Measurements from ENCODE around the gene BMI1. TPM values are rescaled to one million over a fixed set of nuclear protein-coding genes. Genes with fewer than 3 reads are reported as not detected.

BMI1 gene
- total and polyA plus RNA-seq, 2 donors = 46.6 to 60.1 TPM

DNA sequence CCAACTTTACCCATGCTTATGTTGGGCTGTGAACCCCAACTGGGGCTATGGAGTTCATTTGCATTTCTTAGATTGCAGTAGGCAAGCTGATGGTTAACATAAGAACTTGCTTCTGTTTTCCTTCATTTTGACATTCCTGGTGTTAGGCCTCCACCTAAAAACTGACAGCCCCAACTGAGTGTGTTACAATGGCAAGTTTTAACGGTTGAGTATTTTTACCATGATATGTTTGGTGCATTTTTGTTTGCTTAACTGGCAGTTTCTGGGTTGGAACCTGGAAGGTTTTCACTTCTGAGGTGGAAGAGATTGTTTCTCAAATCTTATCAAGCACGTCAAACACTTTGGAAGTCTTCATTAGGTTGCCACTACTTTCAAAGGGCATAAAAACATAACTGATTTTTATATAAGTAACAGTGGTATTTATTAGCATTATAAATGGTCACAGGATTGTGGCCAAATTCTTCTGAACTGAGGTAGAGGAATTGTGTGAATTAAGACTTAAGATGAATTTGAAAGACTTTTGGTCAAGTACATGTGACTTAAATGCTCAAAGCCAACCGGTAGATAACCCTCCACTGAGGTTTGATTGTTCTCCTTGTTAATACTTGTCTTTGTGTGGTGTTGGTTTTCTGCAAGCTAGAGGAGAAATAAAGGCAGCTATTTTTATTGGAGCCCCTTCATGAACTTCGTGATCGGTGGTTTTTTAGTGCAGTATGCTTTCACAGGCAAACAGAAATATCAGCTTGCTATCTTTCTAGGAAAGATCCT, 2.8 kb downstream of the BMI1 start:
- H3K4me1 ChIP-seq (ENCODE audit: insufficient read depth) = no peaks in the 10 kb centered on the region
- H3K4me3 ChIP-seq (ENCODE audit: low read depth, low read length) = no peak overlapping the region
- 92% methylated on average over 5 of the region's 5 CpGs for WGBS
- H3K27ac ChIP-seq (ENCODE audit: low read depth) = no peak overlapping the region
- no peaks in the 10 kb centered on the region for H3K36me3 ChIP-seq (ENCODE audit: insufficient read depth)
- DNase-seq (ENCODE audit: extremely low spot score) = no peak

DNA sequence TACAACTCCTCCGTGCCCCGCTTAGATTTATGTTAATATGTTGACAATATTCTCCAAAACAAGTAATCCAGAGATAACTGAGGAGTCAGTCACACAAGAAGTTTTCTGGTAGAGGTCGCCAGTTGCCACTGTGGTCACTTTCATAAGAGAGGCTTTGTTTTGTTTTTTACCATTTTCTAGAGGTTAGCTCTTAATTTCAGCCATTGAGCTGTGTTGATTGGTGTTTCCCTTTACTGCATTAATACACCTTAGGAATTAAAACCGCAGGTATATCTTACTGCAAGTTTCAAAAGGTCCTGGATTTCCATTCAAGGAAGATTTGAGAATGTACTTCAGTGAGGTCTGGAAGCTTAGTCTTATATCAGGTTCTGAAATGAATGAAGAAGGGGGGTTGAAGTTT, 3.5 kb downstream of the BMI1 start:
- DNase-seq (ENCODE audit: extremely low spot score) = no peak
- 82% methylated on average over 4 of the region's 4 CpGs for WGBS
- Histone ChIP-seq H3K27ac (ENCODE audit: low read depth) (no peak overlapping the region), H3K4me1 (ENCODE audit: insufficient read depth) (no peaks in the 10 kb centered on the region), H3K4me3 (ENCODE audit: low read depth, low read length) (no peak overlapping the region), H3K36me3 (ENCODE audit: insufficient read depth) (no peaks in the 10 kb centered on the region)

DNA sequence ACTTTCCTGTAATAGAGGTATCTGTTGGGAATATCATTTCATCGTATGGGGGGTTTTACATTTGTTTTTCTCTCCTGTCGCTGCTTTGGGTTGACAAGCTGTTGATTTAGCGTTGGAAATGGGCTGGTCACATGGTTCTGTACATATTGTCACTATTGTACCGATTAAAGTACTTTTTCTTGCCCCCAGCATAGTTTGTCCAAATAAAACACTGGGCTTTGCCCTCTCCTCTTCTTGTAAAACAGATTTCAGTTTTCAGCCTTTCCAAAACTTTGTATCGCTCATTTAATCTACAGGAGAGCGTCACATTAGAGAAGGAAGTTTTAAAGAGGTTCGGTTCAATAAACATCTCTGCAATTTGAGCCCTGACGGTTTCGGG, 4.0 kb downstream of the BMI1 start:
- DNase-seq (ENCODE audit: extremely low spot score) = no peak
- peak overlapping the region; percentile 68 for H3K4me3 ChIP-seq (ENCODE audit: low read depth, low read length)

DNA sequence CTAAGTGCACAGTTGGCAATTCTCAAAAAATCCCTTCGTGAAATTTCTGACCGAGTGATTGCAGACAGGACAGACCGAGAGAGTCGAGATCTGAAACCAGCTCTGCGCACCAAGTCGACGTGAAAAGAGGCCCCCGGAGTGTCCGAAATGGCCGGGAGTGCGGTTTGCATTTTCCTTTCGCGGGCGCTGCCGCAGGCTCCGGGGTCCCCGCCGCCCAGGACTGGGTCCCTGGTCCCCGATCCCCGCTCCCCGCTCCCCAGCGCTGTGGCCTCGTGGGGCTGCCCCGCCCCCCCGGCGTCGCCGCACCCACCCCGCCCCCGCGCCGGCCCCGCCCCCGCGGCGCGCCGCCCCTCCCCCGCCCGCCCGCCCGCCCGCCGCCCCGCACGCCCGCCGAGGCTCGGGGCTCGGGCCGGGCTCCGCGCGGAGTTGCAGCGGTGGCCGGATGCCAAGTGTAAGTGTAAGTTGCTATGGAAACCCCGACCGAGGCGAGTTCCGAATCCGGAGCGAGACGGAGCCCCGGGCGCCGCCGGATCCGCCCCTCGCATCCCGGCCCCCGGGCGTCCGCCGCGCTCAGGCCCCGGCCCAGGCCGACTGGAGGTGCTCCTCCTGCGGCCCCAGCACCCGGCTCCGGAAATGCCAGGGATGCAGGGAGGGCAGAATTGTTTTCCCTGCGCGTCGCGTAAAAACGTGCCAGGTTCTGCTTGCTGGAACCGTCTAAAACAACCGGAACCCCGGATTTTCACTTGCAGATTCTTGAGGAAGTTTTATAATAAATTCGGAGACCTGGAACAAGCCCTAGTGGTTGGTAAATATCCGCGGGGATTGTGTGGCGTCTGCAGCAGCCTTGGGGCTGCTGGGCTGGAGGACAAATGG, 4.6 kb downstream of the BMI1 start:
- Histone ChIP-seq H3K36me3 (ENCODE audit: insufficient read depth) (peaks cover 1% of the 10 kb centered on the region), H3K4me3 (ENCODE audit: low read depth, low read length) (peak overlapping the region; percentile 68), H3K4me1 (ENCODE audit: insufficient read depth) (no peaks in the 10 kb centered on the region), H3K27ac (ENCODE audit: low read depth) (no peak overlapping the region)
- 1% methylated on average over 92 of the region's 92 CpGs for WGBS
- no peak for DNase-seq (ENCODE audit: extremely low spot score)

More for the DNA sequence above, 4.0 kb downstream of the BMI1 start:
- Histone ChIP-seq H3K4me1 (ENCODE audit: insufficient read depth) (no peaks in the 10 kb centered on the region), H3K36me3 (ENCODE audit: insufficient read depth) (peaks cover 1% of the 10 kb centered on the region), H3K27ac (ENCODE audit: low read depth) (no peak overlapping the region)
- 6% methylated on average over 9 of the region's 9 CpGs for WGBS

DNA sequence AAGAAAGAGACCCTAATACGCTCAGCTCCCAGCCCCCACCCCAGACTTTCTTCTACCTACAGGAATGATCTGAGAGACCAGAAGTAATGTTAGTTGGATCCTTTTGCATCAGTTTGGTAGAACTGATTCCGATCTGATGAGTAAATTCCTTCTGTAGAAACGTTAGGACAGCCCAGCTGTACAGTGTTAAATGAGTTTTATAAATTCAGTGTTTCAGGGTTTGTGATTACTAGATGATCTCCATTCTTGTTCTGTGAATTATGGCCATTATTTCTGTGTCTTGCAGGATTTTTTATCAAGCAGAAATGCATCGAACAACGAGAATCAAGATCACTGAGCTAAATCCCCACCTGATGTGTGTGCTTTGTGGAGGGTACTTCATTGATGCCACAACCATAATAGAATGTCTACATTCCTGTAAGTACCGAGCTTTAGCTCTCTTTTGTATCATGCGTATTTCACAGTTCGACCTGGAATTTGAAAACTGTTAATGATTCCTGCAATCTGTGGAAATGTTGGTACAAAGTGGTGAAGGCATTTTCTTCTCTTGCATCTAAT, 5.3 kb downstream of the BMI1 start:
- DNase-seq (ENCODE audit: extremely low spot score) = no peak
- WGBS = 65% methylated on average over 8 of the region's 8 CpGs
- peak overlapping the region; percentile 68 for H3K4me3 ChIP-seq (ENCODE audit: low read depth, low read length)
- H3K36me3 ChIP-seq (ENCODE audit: insufficient read depth) = peaks cover 1% of the 10 kb centered on the region
- no peak overlapping the region for H3K27ac ChIP-seq (ENCODE audit: low read depth)
- H3K4me1 ChIP-seq (ENCODE audit: insufficient read depth) = no peaks in the 10 kb centered on the region

DNA sequence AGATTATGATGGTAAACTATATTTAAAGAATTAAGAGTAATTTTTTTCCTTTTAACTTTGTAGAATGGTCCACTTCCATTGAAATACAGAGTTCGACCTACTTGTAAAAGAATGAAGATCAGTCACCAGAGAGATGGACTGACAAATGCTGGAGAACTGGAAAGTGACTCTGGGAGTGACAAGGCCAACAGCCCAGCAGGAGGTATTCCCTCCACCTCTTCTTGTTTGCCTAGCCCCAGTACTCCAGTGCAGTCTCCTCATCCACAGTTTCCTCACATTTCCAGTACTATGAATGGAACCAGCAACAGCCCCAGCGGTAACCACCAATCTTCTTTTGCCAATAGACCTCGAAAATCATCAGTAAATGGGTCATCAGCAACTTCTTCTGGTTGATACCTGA, 8.3 kb downstream of the BMI1 start:
- WGBS = 96% methylated on average over 3 of the region's 3 CpGs
- no peaks in the 10 kb centered on the region for H3K4me1 ChIP-seq (ENCODE audit: insufficient read depth)
- H3K27ac ChIP-seq (ENCODE audit: low read depth) = no peak overlapping the region
- peaks cover 1% of the 10 kb centered on the region for H3K36me3 ChIP-seq (ENCODE audit: insufficient read depth)
- DNase-seq (ENCODE audit: extremely low spot score) = no peak
- no peak overlapping the region for H3K4me3 ChIP-seq (ENCODE audit: low read depth, low read length)

DNA sequence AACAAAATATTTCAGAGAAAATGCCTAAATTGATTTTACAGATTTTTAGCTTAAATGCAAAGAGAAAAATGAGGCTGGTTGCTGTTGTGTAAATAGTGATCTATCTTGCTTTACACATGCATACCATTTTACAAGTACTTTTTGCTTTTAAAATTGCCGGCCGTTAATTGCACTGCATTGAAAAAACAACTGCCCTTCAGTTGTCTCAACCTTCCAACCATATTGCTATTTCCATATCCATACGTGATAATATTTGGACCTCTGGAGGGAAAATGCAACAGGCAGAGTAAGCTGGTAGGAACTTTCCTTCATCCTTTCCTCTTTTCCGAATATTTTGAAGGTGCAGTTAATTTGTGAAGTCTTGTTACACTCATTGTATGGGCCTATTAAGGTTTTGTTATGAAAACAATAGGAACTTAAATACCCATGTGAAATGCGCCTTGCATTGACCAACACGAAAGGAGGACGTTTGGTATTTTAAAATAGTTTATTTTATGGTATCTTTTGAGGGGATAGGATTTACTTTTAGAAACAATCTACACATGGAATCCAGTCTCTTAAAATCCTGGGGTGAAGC, 11.3 kb downstream of the BMI1 start:
- 94% methylated on average over 7 of the region's 7 CpGs for WGBS

DNA sequence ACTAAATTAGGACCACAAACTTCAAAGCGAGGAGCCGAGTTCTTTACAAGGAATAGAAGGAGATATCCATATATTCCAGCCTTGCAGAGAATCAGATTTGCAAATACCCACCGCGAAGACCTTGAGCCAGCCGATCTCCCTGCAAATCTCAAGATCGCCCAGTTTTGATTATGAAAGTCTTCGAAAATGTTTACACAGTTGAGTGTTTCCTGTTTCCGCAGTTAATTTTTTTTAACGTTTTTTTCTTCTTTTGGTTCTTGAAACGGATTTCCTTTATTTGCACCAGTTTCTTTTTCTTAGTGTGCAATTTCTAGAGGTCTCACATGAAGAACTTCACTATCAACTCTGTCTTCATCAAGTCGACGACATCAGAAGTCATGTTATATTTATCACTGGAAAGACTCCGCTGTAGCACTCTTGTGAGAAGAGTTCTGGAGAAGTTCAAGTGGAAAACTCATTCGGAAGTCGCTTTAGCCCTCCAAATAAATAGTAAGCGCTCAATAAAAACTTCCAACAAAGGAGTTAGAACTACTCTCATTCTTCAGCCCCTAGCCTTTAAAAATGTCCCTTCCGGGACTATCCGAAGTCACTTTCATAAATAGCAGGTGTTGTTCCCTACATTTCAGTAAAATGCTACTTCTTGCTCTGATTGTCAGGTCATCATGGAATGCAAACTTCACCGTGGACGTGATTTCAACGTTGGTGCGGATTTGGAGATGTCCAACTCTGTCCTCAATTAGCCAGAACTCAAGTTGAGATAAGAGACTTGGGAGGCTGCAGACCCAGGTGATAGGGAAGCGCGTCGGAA, 12.5 kb downstream of the BMI1 start:
- Histone ChIP-seq H3K4me1 (ENCODE audit: insufficient read depth) (no peaks in the 10 kb centered on the region), H3K36me3 (ENCODE audit: insufficient read depth) (peaks cover 1% of the 10 kb centered on the region), H3K4me3 (ENCODE audit: low read depth, low read length) (no peak overlapping the region), H3K27ac (ENCODE audit: low read depth) (no peak overlapping the region)
- DNase-seq (ENCODE audit: extremely low spot score) = no peak
- WGBS = 55% methylated on average over 25 of the region's 25 CpGs

More for the DNA sequence above, 11.3 kb downstream of the BMI1 start:
- Histone ChIP-seq H3K27ac (ENCODE audit: low read depth) (no peak overlapping the region), H3K4me3 (ENCODE audit: low read depth, low read length) (no peak overlapping the region), H3K36me3 (ENCODE audit: insufficient read depth) (peaks cover 1% of the 10 kb centered on the region), H3K4me1 (ENCODE audit: insufficient read depth) (no peaks in the 10 kb centered on the region)
- DNase-seq (ENCODE audit: extremely low spot score) = no peak

DNA sequence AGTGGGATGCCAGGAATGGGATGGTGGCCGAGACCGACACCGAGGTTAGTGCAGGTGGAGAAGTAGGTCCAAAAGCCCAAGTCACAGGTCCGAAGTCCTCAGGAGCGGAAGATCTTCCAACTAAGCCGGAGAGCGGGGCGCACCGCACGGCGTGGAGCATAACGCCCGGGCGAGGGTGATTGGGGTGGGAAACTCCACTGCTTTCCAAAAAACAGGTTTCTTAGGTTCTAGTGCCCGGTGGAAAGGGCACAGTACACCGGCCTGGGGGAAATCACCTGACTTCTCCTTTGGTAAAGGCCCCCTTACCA, 13.0 kb downstream of the BMI1 start:
- Histone ChIP-seq H3K4me3 (ENCODE audit: low read depth, low read length) (no peak overlapping the region), H3K4me1 (ENCODE audit: insufficient read depth) (no peaks in the 10 kb centered on the region), H3K27ac (ENCODE audit: low read depth) (no peak overlapping the region), H3K36me3 (ENCODE audit: insufficient read depth) (peaks cover 1% of the 10 kb centered on the region)
- DNase-seq (ENCODE audit: extremely low spot score) = no peak
- 44% methylated on average over 16 of the region's 16 CpGs for WGBS

DNA sequence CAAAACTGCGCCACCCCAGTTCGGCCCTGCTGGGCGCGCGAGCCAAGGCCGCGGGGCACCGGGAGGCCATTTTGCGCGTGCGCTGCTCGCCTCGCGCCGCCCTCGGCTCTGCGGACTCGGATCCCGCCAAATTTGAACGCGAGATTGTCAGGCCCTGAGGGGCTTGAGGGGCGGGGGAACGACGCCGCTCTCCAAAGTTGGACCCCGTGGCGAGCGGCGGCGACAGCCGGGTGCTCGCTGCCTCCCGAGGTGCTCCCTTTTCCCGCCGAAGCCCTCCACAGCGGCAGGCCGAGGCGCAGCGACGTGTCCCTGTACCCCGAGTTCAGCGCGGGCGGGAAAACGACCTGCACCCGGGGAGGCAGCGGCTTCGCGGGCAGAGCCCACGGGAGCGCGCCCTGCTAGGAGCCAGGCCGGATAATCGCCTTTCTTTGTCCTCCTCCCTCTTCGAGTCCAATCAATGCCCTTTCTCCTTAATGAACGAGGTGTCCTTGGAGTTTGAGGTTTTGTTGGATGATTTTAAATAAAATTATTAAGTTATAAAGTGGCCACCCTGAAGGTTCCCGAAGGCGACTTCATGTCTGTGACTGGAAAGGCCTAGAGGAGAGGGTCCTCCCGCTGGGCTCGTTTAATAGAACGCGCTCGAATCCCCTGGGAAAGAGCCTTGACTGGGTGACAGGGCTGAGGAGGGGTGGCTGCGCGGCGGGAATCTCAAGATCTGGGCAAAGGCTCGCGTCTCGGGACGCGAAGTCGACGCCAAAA, 13.7 kb downstream of the BMI1 start:
- DNase-seq (ENCODE audit: extremely low spot score) = no peak
- WGBS = 6% methylated on average over 73 of the region's 73 CpGs
- Histone ChIP-seq H3K4me3 (ENCODE audit: low read depth, low read length) (peak overlapping the region; percentile 24), H3K36me3 (ENCODE audit: insufficient read depth) (peaks cover under 1% of the 10 kb centered on the region), H3K27ac (ENCODE audit: low read depth) (no peak overlapping the region), H3K4me1 (ENCODE audit: insufficient read depth) (no peaks in the 10 kb centered on the region)

DNA sequence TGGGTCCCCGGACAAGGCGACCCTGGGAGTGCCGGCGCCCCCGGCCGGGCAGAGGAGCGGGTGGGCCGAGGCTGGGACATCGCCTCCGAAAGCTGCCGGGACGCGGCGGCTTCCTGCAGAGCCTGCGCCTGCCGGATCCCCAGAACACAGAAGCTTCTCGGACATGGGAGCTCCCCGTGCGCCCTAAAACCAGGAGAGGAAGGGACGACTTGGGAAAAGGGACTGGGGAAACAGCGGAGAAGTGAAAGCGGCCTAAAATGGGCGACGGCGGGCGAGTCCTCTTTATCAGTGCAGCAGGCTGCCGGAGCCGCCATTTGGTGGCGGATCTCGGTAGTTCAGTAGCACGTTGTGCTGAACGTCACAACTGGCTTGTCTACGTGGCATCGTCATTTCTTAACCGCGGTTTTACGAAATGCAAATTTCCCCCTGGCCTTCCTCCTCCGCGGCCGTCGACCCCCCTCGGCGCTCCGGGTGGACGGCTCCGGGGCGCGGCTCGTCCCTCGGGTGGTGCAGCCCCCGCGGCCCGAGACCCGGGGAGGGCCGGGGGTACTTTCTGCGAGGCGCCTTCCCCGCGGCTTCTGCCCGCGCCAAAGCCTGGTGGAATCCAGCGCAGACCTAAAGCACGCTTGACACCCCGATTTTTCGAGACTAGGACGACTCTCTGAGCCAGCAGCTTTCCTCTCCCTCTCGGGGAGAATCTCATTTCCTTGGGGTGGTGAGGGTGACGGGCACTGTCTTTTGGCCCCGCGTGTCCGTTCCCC, 14.5 kb downstream of the BMI1 start:
- WGBS = 2% methylated on average over 71 of the region's 71 CpGs
- H3K36me3 ChIP-seq (ENCODE audit: insufficient read depth) = no peaks in the 10 kb centered on the region
- peak overlapping the region; percentile 24 for H3K4me3 ChIP-seq (ENCODE audit: low read depth, low read length)
- no peaks in the 10 kb centered on the region for H3K4me1 ChIP-seq (ENCODE audit: insufficient read depth)
- DNase-seq (ENCODE audit: extremely low spot score) = no peak
- no peak overlapping the region for H3K27ac ChIP-seq (ENCODE audit: low read depth)

Data from urinary bladder (tissue), 4 donors.